ENCODE results near the gene UPK1B. TPM values are rescaled to one million over a fixed set of nuclear protein-coding genes. Genes with fewer than 3 reads are reported as not detected.

The UPK1B gene
- total and polyA plus RNA-seq, 9 of the 15 experiments (the other 6 are each of a cell fraction or from before 2014, with no cell fraction given), result 0.22 to 1.2 (median 0.51) TPM

GRCh38 chr3:119149484-119149883 is 23.9 kb upstream of the UPK1B start:
- in situ Hi-C loops (cut with MboI), result loop anchor here (25.0 kb wide), 1 partner anchor 538 kb away; the partner anchor contains the start of gene COX17
- no peak overlapping the region for H3K9ac ChIP-seq (ENCODE audit: insufficient read depth in 1 of 2, low read depth in 2 of 2, low read length in 2 of 2)
- H3K9me3 ChIP-seq (replicated peaks; ENCODE audit: control insufficient read depth, insufficient read depth, low read depth, low read length), result no peaks in the 10 kb centered on the region
- no peak overlapping the region for H3K27ac ChIP-seq (ENCODE audit: extremely low read depth, low read depth, low read length)
- DNase-seq (ENCODE audit: extremely low read depth in 1 of 4, low spot score in 3 of 4) (no peak), FAIRE-seq (no peak), ATAC-seq (no peak)
- H3K4me3 ChIP-seq, result no peak overlapping the region
- no peaks in the 10 kb centered on the region for H4K20me1 ChIP-seq (replicated peaks; ENCODE audit: control insufficient read depth, insufficient read depth, low read length)
- peaks cover 0 to 6% of the 10 kb centered on the region in 2 experiments; a peak in 2 of 5 replicates for H3K4me1 ChIP-seq (replicated peaks in 1 of 2; ENCODE audit: control insufficient read depth in 2 of 2, insufficient read depth in 2 of 2, low read length in 2 of 2)
- TF ChIP-seq ZNF274 (IDR thresholded peaks at IDR 0.05; ENCODE audit: borderline replicate concordance, low read depth, low read length) (no peak), ATF7 (IDR thresholded peaks at IDR 0.05) (peak; percentile 36; the same call in 1 of the 2 replicates), SAFB (IDR thresholded peaks at IDR 0.05; ENCODE audit: borderline replicate concordance, low read depth, low read length) (no peak), RFX1 (IDR thresholded peaks at IDR 0.05) (no peak), ATF3 (IDR thresholded peaks at IDR 0.05) (peak; percentile 42), ATF3 (CRISPR knock-in tag; conservative IDR thresholded peaks at IDR 0.05) (no peak), ETS2 (tag; IDR thresholded peaks at IDR 0.05; ENCODE audit: borderline replicate concordance, poor library complexity, severe bottlenecking) (no peak), ZNF175 (CRISPR knock-in tag; IDR thresholded peaks at IDR 0.05; ENCODE audit: low read depth) (no peak), STAT6 (CRISPR knock-in tag; IDR thresholded peaks at IDR 0.05) (no peak), ATF1 (CRISPR knock-in tag; IDR thresholded peaks at IDR 0.05) (no peak), ATF1 (tag; IDR thresholded peaks at IDR 0.05) (peak; percentile 76)
- BruUV-seq (replicated peaks), result no TSS peak
- no peaks in the 10 kb centered on the region for H3K36me3 ChIP-seq (ENCODE audit: control insufficient read depth, insufficient read depth, low read length)
- H3K79me2 ChIP-seq (ENCODE audit: control insufficient read depth, insufficient read depth, low read length), result no peaks in the 10 kb centered on the region
- 0% methylated on average over 4 of the region's 4 CpGs for WGBS (ENCODE audit: insufficient coverage, low coverage, missing lambda C conversion rate)
- CTCF ChIA-PET (ENCODE audit: low intra/inter-chr PET ratio), result no interaction called here
- H3K27me3 ChIP-seq (ENCODE audit: control insufficient read depth in 2 of 2, insufficient read depth in 2 of 2, low read length in 2 of 2), result no peaks in the 10 kb centered on the region
- H3K9me1 ChIP-seq (ENCODE audit: control insufficient read depth, insufficient read depth, low read length), result no peaks in the 10 kb centered on the region
- no peak overlapping the region for H3K4me2 ChIP-seq (ENCODE audit: insufficient read depth, low read length)
- intact Hi-C loops (cut with micrococcal nuclease), result no loop called here
- POLR2A ChIA-PET, result no interaction called here
- no peak overlapping the region for H2AFZ ChIP-seq (ENCODE audit: low read depth, low read length)
